RWPE1 (cell line): ENCODE measurements around the gene AK1.
A peak's percentile ranks its signal among the peaks of the same experiment; 100 is the strongest.

Source experiments
- CTCF ChIA-PET: fragments of 350-600 bp; sonication (Branson Sonifier 250); formaldehyde crosslinking; extraction: SDS; loops from one replicate; lab custom pipeline; 2021; lab: Yijun Ruan, JAX
- POLR2A ChIA-PET: fragments of 400-600 bp; formaldehyde crosslinking; extraction: SDS; loops from one replicate; lab custom pipeline; 2020; ENCODE audit warnings: antibody characterized with exemption; ENCODE audit not compliant: low non-redundant PET; lab: Yijun Ruan, JAX
- DNase-seq: peaks from one replicate; pipeline ENCODE4 v3.0.0; 2012; ENCODE audit warnings: low spot score
- H3K27ac ChIP-seq: fragments of 450-650 bp; 2 replicates; pipeline ENCODE4 v1.5.1; 2017
- TF ChIP-seq, protein P1 (sequence below): fragments of 450-650 bp; conservative IDR thresholded peaks from 2 replicates; pipeline ENCODE4 v1.5.1; 2017; ENCODE audit warnings: low read depth, mild to moderate bottlenecking

AK1 gene

DNA sequence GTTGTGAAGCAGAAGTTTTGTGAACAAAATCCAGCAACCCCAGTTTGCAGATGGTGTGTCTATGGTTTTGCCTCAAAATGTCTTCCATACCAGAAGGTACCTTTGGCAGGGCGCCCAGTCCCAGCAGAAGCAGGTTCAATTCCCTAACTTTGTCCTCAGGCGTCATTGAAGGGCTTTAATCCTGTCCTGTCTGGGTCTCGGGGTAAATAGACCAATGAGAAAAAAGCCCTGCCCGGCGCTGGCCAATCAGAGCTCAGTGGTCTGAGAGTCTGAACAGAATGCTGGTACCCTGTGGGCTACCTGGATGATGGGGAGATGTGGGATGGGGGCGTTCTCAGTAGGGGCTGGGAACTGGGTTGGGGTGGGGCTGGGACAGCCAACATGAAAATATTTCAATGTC lies 45.6 kb upstream of the AK1 start:
- CTCF ChIA-PET: interaction anchor here (0.6 to 3.1 kb wide), 4 partner anchors 9 to 188 kb away, joined by 3 to 15 read pairs (median 4); partner anchors contain the start of gene TOR2A
- TF ChIP-seq, protein P1, sequence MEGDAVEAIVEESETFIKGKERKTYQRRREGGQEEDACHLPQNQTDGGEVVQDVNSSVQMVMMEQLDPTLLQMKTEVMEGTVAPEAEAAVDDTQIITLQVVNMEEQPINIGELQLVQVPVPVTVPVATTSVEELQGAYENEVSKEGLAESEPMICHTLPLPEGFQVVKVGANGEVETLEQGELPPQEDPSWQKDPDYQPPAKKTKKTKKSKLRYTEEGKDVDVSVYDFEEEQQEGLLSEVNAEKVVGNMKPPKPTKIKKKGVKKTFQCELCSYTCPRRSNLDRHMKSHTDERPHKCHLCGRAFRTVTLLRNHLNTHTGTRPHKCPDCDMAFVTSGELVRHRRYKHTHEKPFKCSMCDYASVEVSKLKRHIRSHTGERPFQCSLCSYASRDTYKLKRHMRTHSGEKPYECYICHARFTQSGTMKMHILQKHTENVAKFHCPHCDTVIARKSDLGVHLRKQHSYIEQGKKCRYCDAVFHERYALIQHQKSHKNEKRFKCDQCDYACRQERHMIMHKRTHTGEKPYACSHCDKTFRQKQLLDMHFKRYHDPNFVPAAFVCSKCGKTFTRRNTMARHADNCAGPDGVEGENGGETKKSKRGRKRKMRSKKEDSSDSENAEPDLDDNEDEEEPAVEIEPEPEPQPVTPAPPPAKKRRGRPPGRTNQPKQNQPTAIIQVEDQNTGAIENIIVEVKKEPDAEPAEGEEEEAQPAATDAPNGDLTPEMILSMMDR: no peak
- H3K27ac ChIP-seq: peak overlapping the region; percentile 71
- no peak for DNase-seq
- POLR2A ChIA-PET: no interaction called here

DNA sequence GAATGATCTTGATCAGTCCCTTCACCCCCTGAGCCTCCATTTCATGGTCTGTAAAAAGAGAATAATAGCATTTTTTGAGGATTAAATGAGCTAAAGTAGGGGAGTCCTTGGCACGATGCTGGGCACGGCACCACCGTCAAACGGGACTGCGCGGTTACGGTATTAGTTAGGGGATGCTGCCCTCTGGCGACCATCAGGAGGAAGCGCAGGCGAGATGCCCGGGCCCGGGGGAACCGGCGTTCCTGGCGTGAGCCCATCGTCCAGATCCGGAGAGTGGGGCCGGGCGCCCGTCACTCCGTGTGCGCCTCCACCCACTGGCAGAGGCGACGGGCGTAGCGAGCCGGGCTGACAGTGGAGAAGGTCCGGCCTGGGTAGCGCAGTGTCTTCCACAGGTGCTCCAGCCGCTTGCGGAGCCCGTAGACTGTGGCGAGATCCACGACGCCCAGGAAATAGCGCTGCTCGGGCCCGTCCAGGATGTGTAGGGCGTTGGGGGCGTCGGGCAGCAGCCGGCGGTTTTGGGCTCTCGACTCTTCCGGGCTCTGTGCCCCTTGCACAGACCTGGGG lies 44.2 kb upstream of the AK1 start:
- TF ChIP-seq, protein P1: peak; percentile 99
- DNase-seq: peak; percentile 92
- ChIA-PET CTCF (interaction anchor here (0.5 to 3.1 kb wide), 24 partner anchors 9 to 331 kb away, joined by 3 to 15 read pairs (median 3); partner anchors contain the start of genes CDK9, PIP5KL1 and TOR2A), POLR2A (interaction anchor here (0.6 kb wide), 1 partner anchor 45 kb away, joined by 3 read pairs; no protein-coding TSS in a partner anchor)
- H3K27ac ChIP-seq: peak overlapping the region; percentile 97

DNA sequence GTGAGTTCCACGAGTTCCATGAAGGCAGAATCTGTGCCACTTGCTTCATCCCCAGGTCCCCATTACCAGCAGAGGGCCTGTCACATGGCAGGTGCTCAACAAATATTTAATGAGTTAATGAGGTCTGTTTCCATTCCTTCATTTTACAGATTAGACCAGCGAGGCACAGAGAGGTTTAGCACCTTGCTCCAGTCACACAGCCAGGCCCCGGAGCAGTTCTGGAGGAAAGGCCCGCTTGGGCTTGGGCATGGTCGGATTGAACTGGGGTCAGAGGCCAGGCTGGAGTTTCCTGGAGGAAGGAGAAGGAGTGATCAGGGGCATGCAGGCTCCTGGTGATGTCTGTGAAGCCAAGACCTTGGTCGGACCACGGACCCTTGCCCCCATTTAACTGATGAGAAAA lies 43.3 kb upstream of the AK1 start:
- no peak for DNase-seq
- H3K27ac ChIP-seq: peak overlapping the region; percentile 97
- TF ChIP-seq, protein P1: no peak
- ChIA-PET CTCF (interaction anchor here (0.5 to 3.1 kb wide), 21 partner anchors 10 to 955 kb away, joined by 3 to 15 read pairs (median 3); partner anchors contain the start of genes PIP5KL1 and TOR2A), POLR2A (no interaction called here)

DNA sequence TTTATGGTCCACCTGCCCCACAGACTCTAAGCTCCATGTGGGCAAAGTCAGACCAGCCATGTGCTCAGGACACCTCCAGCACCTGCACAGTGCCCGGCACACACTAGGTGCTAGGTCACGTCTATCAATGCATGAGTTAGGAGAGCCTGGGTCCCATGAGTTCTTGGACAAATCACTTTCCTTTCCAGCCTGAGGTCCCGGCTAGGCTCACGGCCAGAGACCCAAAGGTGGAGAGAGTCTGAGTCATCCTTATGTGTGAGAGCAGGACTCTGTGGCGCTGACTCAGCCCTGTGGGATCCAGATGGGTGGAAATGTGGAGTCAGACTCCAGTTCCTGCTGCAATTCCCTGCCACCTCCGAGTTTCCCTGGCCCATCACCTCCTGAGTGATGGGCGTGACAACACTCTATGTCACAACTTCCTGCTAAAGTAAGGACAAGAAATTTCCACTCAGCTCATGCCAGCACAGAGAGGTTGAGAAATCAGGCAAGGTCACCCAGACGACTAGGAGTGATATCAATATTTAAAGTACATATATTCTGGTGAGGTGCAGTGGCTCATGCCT lies 41.9 kb upstream of the AK1 start:
- peak; percentile 98 for DNase-seq
- H3K27ac ChIP-seq: peak overlapping the region; percentile 97
- POLR2A ChIA-PET: interaction anchor here (0.5 kb wide), 1 partner anchor 82 kb away, joined by 3 read pairs; no protein-coding TSS in a partner anchor
- TF ChIP-seq, protein P1: no peak
- CTCF ChIA-PET: interaction anchor here (0.6 to 1.3 kb wide), 3 partner anchors 21 to 199 kb away, joined by 3 to 4 read pairs (median 3); no protein-coding TSS in a partner anchor

DNA sequence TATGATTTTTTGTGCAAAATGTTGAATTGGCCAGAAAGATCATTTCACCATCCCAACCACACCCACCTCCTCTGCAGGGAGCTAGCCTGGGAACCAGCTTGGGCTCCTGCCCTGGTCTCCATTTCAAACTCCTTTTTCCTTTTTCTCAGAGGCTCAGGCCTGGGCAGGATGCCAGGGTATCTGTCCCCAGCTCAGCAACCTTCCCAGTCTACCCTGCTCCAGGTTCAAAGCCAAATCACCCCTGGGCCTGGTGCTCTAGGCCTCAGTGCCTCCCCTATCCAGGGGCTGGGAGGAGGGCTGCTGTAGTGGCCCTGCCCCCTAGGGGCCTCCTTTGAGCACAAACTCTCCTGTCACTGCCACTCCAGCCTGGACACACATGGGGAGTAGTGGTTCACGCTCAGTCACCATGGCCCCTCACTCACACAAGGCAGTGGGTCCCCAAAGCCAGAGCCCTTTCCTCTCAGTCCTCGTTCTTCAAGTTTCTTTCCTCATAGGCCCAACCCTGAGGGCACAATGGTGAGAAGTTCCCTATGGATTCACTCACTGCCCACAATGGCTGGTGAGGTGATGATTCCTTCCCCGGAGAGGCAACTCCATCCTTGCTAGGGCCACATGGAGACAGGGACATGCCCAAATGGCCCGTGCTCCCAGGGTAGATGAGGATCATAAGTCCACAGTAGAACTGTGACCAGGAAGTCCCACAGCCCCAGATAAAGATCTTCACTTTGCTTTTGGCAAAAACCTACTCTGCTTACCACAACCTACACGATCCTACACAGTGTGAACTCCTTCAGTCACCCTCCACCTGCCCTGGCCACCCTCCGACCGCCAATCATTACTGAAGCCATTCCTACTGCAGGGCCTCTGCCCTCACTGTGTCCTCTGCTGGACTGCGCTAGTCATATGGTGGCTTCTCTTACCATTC lies 41.0 kb upstream of the AK1 start:
- no peak for DNase-seq
- H3K27ac ChIP-seq: peak overlapping the region; percentile 97
- POLR2A ChIA-PET: interaction anchor here (0.6 kb wide), 1 partner anchor 117 kb away, joined by 3 read pairs; no protein-coding TSS in a partner anchor
- TF ChIP-seq, protein P1: no peak
- CTCF ChIA-PET: interaction anchor here (1.3 kb wide), 1 partner anchor 199 kb away, joined by 4 read pairs; no protein-coding TSS in a partner anchor

DNA sequence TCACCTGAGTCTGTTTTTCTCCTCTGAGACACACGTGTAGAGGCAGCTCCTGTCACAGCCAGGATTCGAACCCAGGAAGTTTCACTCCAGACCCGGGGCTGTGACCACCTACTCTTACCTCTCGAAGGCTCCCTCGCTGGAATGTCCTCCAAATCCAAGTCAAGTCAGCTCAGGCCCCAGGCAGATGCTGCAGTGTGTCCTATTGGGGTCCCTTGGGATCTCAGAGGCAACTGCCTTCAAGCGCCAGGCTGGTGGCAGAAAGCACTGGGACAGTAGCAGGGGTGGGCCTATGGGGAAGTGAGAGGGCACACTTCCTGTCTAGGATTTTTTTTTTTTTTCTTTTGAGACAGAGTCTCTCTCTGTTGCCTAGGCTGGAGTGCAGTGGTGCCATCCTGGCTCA lies 40.1 kb upstream of the AK1 start:
- CTCF ChIA-PET: no interaction called here
- TF ChIP-seq, protein P1: no peak
- peak overlapping the region; percentile 97 for H3K27ac ChIP-seq
- POLR2A ChIA-PET: no interaction called here
- DNase-seq: no peak
